T47D (cell line): Measurements from ENCODE around the gene JPH2.

ENCODE experiments used
- DNase-seq, 2 experiments: peaks; one replicate each; pipeline versions ENCODE4 v3.0.0 to v3.0.0-alpha.2; 2011 to 2012; ENCODE audit warnings: low read depth in 1 of 2, low spot score in 1 of 2
- JUND ChIP-seq: IDR thresholded peaks from 2 replicates; pipeline ENCODE4 v1.6.1; 2012; ENCODE audit warnings: low read depth
- in situ Hi-C: cut with HindIII; loops from 2 replicates; pipeline ENCODE4 v1.10.0; 2016; ENCODE audit warnings: low sequenced_read_pairs, low pct_unique_long_range_greater_than_20kb

Gene JPH2

GRCh38 chr20:44115762-44116644, 71.0 kb downstream of the JPH2 start:
- in situ Hi-C loops: no loop called here
- no peak for DNase-seq
- TF ChIP-seq JUND: no peak

GRCh38 chr20:44115181-44115580, 71.8 kb downstream of the JPH2 start:
- in situ Hi-C loops: no loop called here
- DNase-seq: no peak
- no peak for TF ChIP-seq JUND

GRCh38 chr20:44113618-44114376, 73.2 kb downstream of the JPH2 start:
- in situ Hi-C loops: no loop called here
- DNase-seq: no peak
- TF ChIP-seq JUND: no peak

GRCh38 chr20:44112889-44113617, 73.9 kb downstream of the JPH2 start:
- no peak for TF ChIP-seq JUND
- in situ Hi-C loops: no loop called here
- no peak for DNase-seq

GRCh38 chr20:44112456-44112855, 74.5 kb downstream of the JPH2 start:
- in situ Hi-C loops: no loop called here
- no peak for DNase-seq
- no peak for TF ChIP-seq JUND

GRCh38 chr20:44111712-44112335, 75.2 kb downstream of the JPH2 start:
- in situ Hi-C loops: no loop called here
- DNase-seq: no peak
- TF ChIP-seq JUND: no peak

GRCh38 chr20:44110816-44111568, 76.0 kb downstream of the JPH2 start:
- no peak for DNase-seq
- no peak for TF ChIP-seq JUND
- in situ Hi-C loops: no loop called here

- no peak for TF ChIP-seq JUND
- in situ Hi-C loops: no loop called here
- DNase-seq: no peak
Observed at GRCh38 chr20:44109951-44110361, 77.0 kb downstream of the JPH2 start.

GRCh38 chr20:44106615-44107014, 80.4 kb downstream of the JPH2 start:
- no peak for DNase-seq
- TF ChIP-seq JUND: no peak
- in situ Hi-C loops: no loop called here

- DNase-seq: peak in 1 of 2 experiments; percentile 51
- in situ Hi-C loops: no loop called here
- TF ChIP-seq JUND: no peak
Observed at GRCh38 chr20:44104798-44105517, 82.0 kb downstream of the JPH2 start.

GRCh38 chr20:44102582-44102981, 84.4 kb downstream of the JPH2 start:
- no peak for TF ChIP-seq JUND
- no peak for DNase-seq
- in situ Hi-C loops: no loop called here
